MM.1S (cell line): ENCODE results near the gene TEX55.

Experiments used
- DNase-seq: peaks from one replicate; pipeline ENCODE4 v3.0.0-alpha.2; 2015
- H2AFZ ChIP-seq: fragments of 300-600 bp; sonication (generic); 2 replicates; pipeline ENCODE4 v1.6.0; 2016; ENCODE audit warnings: antibody characterized with exemption, low read length
- H3F3A ChIP-seq: fragments of 300-600 bp; sonication (generic); 2 replicates; pipeline ENCODE4 v1.6.1; 2016; ENCODE audit warnings: mild to moderate bottlenecking, antibody characterized with exemption, low read length, moderate library complexity, mixed read lengths; ENCODE audit not compliant: insufficient read depth
- H3K27ac ChIP-seq: fragments of 300-600 bp; sonication (generic); 2 replicates; pipeline ENCODE4 v1.5.1; 2016; ENCODE audit warnings: mild to moderate bottlenecking, low read length
- H3K27me3 ChIP-seq: fragments of 300-600 bp; sonication (generic); replicated peaks from 2 replicates; pipeline ENCODE4 v1.6.0; 2016; ENCODE audit warnings: low read length; ENCODE audit not compliant: insufficient read depth
- H3K36me3 ChIP-seq: fragments of 300-600 bp; sonication (generic); replicated peaks from 2 replicates; pipeline ENCODE4 v1.6.1; 2016; ENCODE audit warnings: mild to moderate bottlenecking, low read length, mixed read lengths; ENCODE audit not compliant: insufficient read depth
- H3K4me1 ChIP-seq: fragments of 300-600 bp; sonication (generic); 2 replicates; pipeline ENCODE4 v1.6.1; 2016; ENCODE audit warnings: low read length, mixed read lengths
- H3K4me2 ChIP-seq: fragments of 300-600 bp; sonication (generic); 2 replicates; pipeline ENCODE4 v1.6.0; 2016; ENCODE audit warnings: low read depth, low read length
- H3K4me3 ChIP-seq: fragments of 300-600 bp; sonication (generic); 2 replicates; pipeline ENCODE4 v1.5.1; 2016; ENCODE audit warnings: low read length, mixed read lengths
- H3K79me2 ChIP-seq: fragments of 300-600 bp; sonication (generic); 2 replicates; pipeline ENCODE4 v1.6.1; 2016; ENCODE audit warnings: mixed run types, low read length, mixed read lengths
- H3K9ac ChIP-seq: fragments of 300-600 bp; sonication (generic); 2 replicates; pipeline ENCODE4 v1.6.1; 2016; ENCODE audit warnings: low read length, mixed read lengths
- H3K9me2 ChIP-seq: fragments of 300-600 bp; sonication (generic); replicated peaks from 2 replicates; pipeline ENCODE4 v1.6.1; 2016; ENCODE audit warnings: mild to moderate bottlenecking, low read length, mixed read lengths; ENCODE audit not compliant: insufficient read depth
- H3K9me3 ChIP-seq: fragments of 300-600 bp; sonication (generic); replicated peaks from 2 replicates; pipeline ENCODE4 v1.6.1; 2016; ENCODE audit warnings: mild to moderate bottlenecking, low read length, mixed read lengths; ENCODE audit not compliant: insufficient read depth
- H4K20me1 ChIP-seq: fragments of 300-600 bp; sonication (generic); 2 replicates; pipeline ENCODE4 v1.6.1; 2016; ENCODE audit warnings: mild to moderate bottlenecking, low read length, moderate library complexity, mixed read lengths; ENCODE audit not compliant: insufficient read depth
- CTCF ChIP-seq: fragments of 300-600 bp; sonication (generic); IDR thresholded peaks from 2 replicates; pipeline ENCODE4 v1.5.1; 2016; ENCODE audit warnings: antibody characterized with exemption, low read length, mixed read lengths
- EZH2 ChIP-seq: fragments of 300-600 bp; sonication (generic); optimal IDR thresholded peaks from 2 replicates; pipeline ENCODE3; 2017; ENCODE audit warnings: low read depth, mild to moderate bottlenecking, antibody characterized with exemption, low read length, mixed read lengths
- EZH2phosphoT487 ChIP-seq: fragments of 300-600 bp; sonication (generic); IDR thresholded peaks from 2 replicates; pipeline ENCODE4 v1.6.1; 2018; ENCODE audit warnings: antibody characterized with exemption, low read length

Gene TEX55

GRCh38 chr3:119195911-119196310 is 49.9 kb downstream of the TEX55 start:
- H4K20me1 ChIP-seq: no peaks in the 10 kb centered on the region
- no peaks in the 10 kb centered on the region for H3K36me3 ChIP-seq
- TF ChIP-seq EZH2 (no peak), EZH2phosphoT487 (no peak), CTCF (no peak)
- H3K9ac ChIP-seq: no peak overlapping the region
- H3F3A ChIP-seq: no peaks in the 10 kb centered on the region
- H3K27ac ChIP-seq: no peak overlapping the region
- H3K4me2 ChIP-seq: no peak overlapping the region
- no peaks in the 10 kb centered on the region for H3K79me2 ChIP-seq
- H3K4me1 ChIP-seq: no peaks in the 10 kb centered on the region
- DNase-seq: no peak
- no peaks in the 10 kb centered on the region for H3K9me2 ChIP-seq
- no peaks in the 10 kb centered on the region for H3K9me3 ChIP-seq
- no peak overlapping the region for H3K4me3 ChIP-seq
- no peak overlapping the region for H2AFZ ChIP-seq
- no peaks in the 10 kb centered on the region for H3K27me3 ChIP-seq
